GM12864 (cell line): ENCODE results near the gene TM4SF18.

Experiments used
- DNase-seq: peaks from one replicate; pipeline ENCODE4 v3.0.0-alpha.2; 2011; ENCODE audit warnings: low read depth
- H3K4me3 ChIP-seq: 2 replicates; pipeline ENCODE4 v1.5.1; 2011; ENCODE audit warnings: mild to moderate bottlenecking, low read depth, low read length, control low read depth
- CTCF ChIP-seq: IDR thresholded peaks from 2 replicates; pipeline ENCODE4 v1.5.1; 2011; ENCODE audit warnings: low read depth, mild to moderate bottlenecking, moderate library complexity, low read length, control low read depth, inconsistent platforms; ENCODE audit errors: missing control alignments

Gene TM4SF18

GRCh38 chr3:149356044-149356592 lies 22.7 kb upstream of the TM4SF18 start:
- TF ChIP-seq CTCF = no peak
- no peak overlapping the region for H3K4me3 ChIP-seq
- no peak for DNase-seq

GRCh38 chr3:149353581-149354184 lies 20.2 kb upstream of the TM4SF18 start:
- no peak for DNase-seq
- H3K4me3 ChIP-seq = no peak overlapping the region
- TF ChIP-seq CTCF = no peak

- peak; percentile 22 for DNase-seq
- TF ChIP-seq CTCF = peak; percentile 84
- H3K4me3 ChIP-seq = no peak overlapping the region
Observed at GRCh38 chr3:149352556-149352955, 19.1 kb upstream of the TM4SF18 start.

GRCh38 chr3:149343951-149344350 lies 10.5 kb upstream of the TM4SF18 start:
- no peak for TF ChIP-seq CTCF
- no peak for DNase-seq
- no peak overlapping the region for H3K4me3 ChIP-seq

GRCh38 chr3:149342413-149343380 lies 9.3 kb upstream of the TM4SF18 start:
- TF ChIP-seq CTCF = no peak
- no peak overlapping the region for H3K4me3 ChIP-seq
- DNase-seq = no peak

GRCh38 chr3:149340310-149340933 lies 7.0 kb upstream of the TM4SF18 start:
- TF ChIP-seq CTCF = no peak
- H3K4me3 ChIP-seq = no peak overlapping the region
- no peak for DNase-seq
